Activated CD8-positive, alpha-beta T cell treated with anti-CD3 and anti-CD28 coated beads for 36 hours (primary cell): ENCODE results near the gene PROSER3. TPM values are rescaled to one million over a fixed set of nuclear protein-coding genes. Genes with fewer than 3 reads are reported as not detected.

ENCODE experiments used
- ATAC-seq: fragments of 200-7000 bp; cut with Tn5 transposase; one replicate; pipeline ENCODE4 v1.10.0; 2021; ENCODE audit warnings: mild to moderate bottlenecking, moderate library complexity
- CTCF ChIA-PET: fragments of 350-600 bp; sonication (Branson Sonifier 250); formaldehyde crosslinking; loops from one replicate; lab custom pipeline; 2021; ENCODE audit warnings: antibody characterized with exemption; lab: Charles Lee
- POLR2A ChIA-PET: fragments of 350-600 bp; sonication (Branson Sonifier 250); formaldehyde crosslinking; loops from one replicate; lab custom pipeline; 2021; ENCODE audit warnings: antibody characterized with exemption; lab: Charles Lee
- DNase-seq: peaks from one replicate; pipeline ENCODE4 v3.0.0-alpha.2; 2020
- H3K27ac Mint-ChIP-seq: one replicate; pipeline ENCODE4 v1.8.0; 2021; ENCODE audit warnings: mild to moderate bottlenecking, mixed read lengths
- H3K27me3 Mint-ChIP-seq: one replicate; pipeline ENCODE4 v1.8.0; 2021; ENCODE audit warnings: mixed read lengths
- H3K36me3 Mint-ChIP-seq: one replicate; pipeline ENCODE4 v1.8.0; 2021; ENCODE audit warnings: low read depth, mixed read lengths
- H3K4me1 Mint-ChIP-seq: one replicate; pipeline ENCODE4 v1.8.0; 2021; ENCODE audit warnings: low read depth, mixed read lengths
- H3K4me3 Mint-ChIP-seq: one replicate; pipeline ENCODE4 v1.8.0; 2021; ENCODE audit warnings: mild to moderate bottlenecking, moderate library complexity, mixed read lengths
- H3K9me3 Mint-ChIP-seq: one replicate; pipeline ENCODE4 v1.8.0; 2021; ENCODE audit warnings: mixed read lengths
- intact Hi-C: fragments of 100-400 bp; cut with micrococcal nuclease; formaldehyde crosslinking; loops from one replicate; pipeline ENCODE4 v1.10.0; 2022
- total RNA-seq, 2 experiments: library from RNA; stranded (reverse); gene quantifications; one replicate each; pipeline ENCODE4 v1.2.3, GENCODE V29; 2021
- TF ChIP-seq, protein P1 (sequence below): fragments of 200-600 bp; IDR thresholded peaks from one replicate; pipeline ENCODE4 v1.8.0; 2022; ENCODE audit warnings: antibody characterized with exemption, mild to moderate bottlenecking

The PROSER3 gene
- total RNA-seq, 2 experiments from 2014 or later: 40.7 to 41.1 TPM

GRCh38 chr19:35746531-35746930 is 11.4 kb upstream of the PROSER3 start:
- DNase-seq (no peak), ATAC-seq (no peak)
- Mint-ChIP-seq H3K36me3 (peaks cover 30% of the 10 kb centered on the region), H3K27me3 (no peaks in the 10 kb centered on the region), H3K4me1 (peaks cover 43% of the 10 kb centered on the region), H3K4me3 (peak overlapping the region; percentile 87), H3K27ac (peak overlapping the region; percentile 97), H3K9me3 (no peaks in the 10 kb centered on the region)
- TF ChIP-seq, protein P1, sequence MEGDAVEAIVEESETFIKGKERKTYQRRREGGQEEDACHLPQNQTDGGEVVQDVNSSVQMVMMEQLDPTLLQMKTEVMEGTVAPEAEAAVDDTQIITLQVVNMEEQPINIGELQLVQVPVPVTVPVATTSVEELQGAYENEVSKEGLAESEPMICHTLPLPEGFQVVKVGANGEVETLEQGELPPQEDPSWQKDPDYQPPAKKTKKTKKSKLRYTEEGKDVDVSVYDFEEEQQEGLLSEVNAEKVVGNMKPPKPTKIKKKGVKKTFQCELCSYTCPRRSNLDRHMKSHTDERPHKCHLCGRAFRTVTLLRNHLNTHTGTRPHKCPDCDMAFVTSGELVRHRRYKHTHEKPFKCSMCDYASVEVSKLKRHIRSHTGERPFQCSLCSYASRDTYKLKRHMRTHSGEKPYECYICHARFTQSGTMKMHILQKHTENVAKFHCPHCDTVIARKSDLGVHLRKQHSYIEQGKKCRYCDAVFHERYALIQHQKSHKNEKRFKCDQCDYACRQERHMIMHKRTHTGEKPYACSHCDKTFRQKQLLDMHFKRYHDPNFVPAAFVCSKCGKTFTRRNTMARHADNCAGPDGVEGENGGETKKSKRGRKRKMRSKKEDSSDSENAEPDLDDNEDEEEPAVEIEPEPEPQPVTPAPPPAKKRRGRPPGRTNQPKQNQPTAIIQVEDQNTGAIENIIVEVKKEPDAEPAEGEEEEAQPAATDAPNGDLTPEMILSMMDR: no peak
- POLR2A ChIA-PET: interaction anchor here (1.6 to 7.5 kb wide), 3 partner anchors 10 to 33 kb away, joined by 5 to 99 read pairs (median 19); partner anchors contain the start of gene HSPB6
- intact Hi-C loops: loop anchor here (5.0 kb wide), 1 partner anchor 34 kb away; no protein-coding TSS in a partner anchor
- CTCF ChIA-PET: interaction anchor here (1.4 to 2.6 kb wide), 2 partner anchors 52 to 73 kb away, joined by 3 to 10 read pairs; no protein-coding TSS in a partner anchor

- DNase-seq (peak; percentile 100), ATAC-seq (peak; percentile 81)
- Mint-ChIP-seq H3K27ac (peak within 1 kb of the TSS; percentile 96), H3K27me3 (no peaks in the 10 kb centered on the region), H3K36me3 (peaks cover 16% of the 10 kb centered on the region), H3K4me1 (peaks cover 36% of the 10 kb centered on the region), H3K9me3 (no peaks in the 10 kb centered on the region), H3K4me3 (peak within 1 kb of the TSS; percentile 99)
- TF ChIP-seq, protein P1: no peak
- CTCF ChIA-PET: interaction anchor here (0.9 to 2.0 kb wide), 7 partner anchors 9 to 137 kb away, joined by 3 to 10 read pairs (median 4); partner anchors contain the start of gene HSPB6
- POLR2A ChIA-PET: interaction anchor here (0.8 to 7.5 kb wide), 8 partner anchors 8 to 108 kb away, joined by 3 to 99 read pairs (median 4); partner anchors contain the start of genes HSPB6 and KMT2B
- intact Hi-C loops: loop anchor here (5.0 kb wide), 1 partner anchor 36 kb away; no protein-coding TSS in a partner anchor
Observed at GRCh38 chr19:35748106-35749020, 9.6 kb upstream of the PROSER3 start, which contains the start of gene LIN37. Gene LIN37, plus strand, starts transcription at chr19:35748576. Its CDS starts 149 bp downstream, at chr19:35748725.

GRCh38 chr19:35750167-35750566 is 7.8 kb upstream of the PROSER3 start:
- ChIA-PET CTCF (interaction anchor here (1.1 kb wide), 1 partner anchor 10 kb away, joined by 3 read pairs; no protein-coding TSS in a partner anchor), POLR2A (interaction anchor here (0.6 to 1.6 kb wide), 3 partner anchors 9 to 37 kb away, joined by 3 to 4 read pairs (median 3); no protein-coding TSS in a partner anchor)
- Mint-ChIP-seq H3K27me3 (peaks cover 1% of the 10 kb centered on the region), H3K27ac (peak overlapping the region; percentile 42), H3K4me1 (peaks cover 31% of the 10 kb centered on the region), H3K36me3 (peaks cover 13% of the 10 kb centered on the region), H3K4me3 (peak overlapping the region; percentile 27), H3K9me3 (no peaks in the 10 kb centered on the region)
- ATAC-seq: no peak
- intact Hi-C loops: no loop called here
- TF ChIP-seq, protein P1: no peak
- DNase-seq: no peak

DNA sequence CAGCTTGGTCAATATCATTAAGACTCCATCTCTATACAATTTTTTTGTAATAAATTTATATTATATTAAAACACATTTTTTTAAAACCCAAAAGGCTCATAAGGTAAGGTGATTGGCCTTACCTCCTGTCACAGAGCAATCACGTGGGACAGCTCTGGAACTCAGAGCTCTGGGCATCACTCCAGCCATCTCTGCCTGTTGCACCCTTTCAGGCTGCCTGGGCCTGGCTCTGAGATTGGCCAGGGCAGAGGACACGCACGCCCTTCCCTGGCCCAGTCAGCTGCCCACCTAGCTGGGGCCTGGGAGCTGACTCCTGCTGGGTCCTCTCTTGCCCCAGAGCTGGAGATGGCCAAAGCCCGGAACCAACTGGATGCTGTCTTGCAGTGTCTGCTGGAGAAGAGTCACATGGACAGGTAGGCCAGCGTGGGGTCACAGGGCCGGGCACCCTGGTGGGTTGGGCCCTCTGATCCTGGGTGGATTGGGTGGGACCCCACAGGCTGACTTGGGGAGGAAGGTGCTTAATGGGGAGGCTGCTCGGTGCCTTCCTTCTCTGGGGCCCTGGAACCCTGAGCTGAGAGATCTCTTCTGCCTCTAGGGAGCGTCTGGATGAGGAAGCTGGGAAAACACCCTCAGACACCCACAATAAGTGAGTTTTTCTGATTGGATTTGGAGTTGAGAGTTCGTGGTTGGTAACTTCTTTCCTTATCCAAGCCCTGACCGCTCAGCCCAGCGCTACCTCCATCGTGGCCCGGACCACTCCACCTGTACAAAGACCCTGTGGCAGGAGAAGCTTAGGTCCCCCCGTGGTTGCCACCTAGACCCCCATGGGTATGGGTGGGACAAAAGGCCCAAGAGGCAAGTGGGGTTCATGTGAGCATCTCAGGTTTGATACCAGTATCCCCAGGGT is 5.9 kb upstream of the PROSER3 start:
- CTCF ChIA-PET: interaction anchor here (0.6 to 1.2 kb wide), 3 partner anchors 39 to 203 kb away, joined by 3 to 6 read pairs (median 3); no protein-coding TSS in a partner anchor
- peaks cover 20% of the 10 kb centered on the region for H3K36me3 Mint-ChIP-seq
- TF ChIP-seq, protein P1: no peak
- peaks cover 30% of the 10 kb centered on the region for H3K4me1 Mint-ChIP-seq
- no peak for DNase-seq
- no peak overlapping the region for H3K4me3 Mint-ChIP-seq
- H3K27me3 Mint-ChIP-seq: peaks cover 7% of the 10 kb centered on the region
- POLR2A ChIA-PET: interaction anchor here (0.8 to 2.3 kb wide), 5 partner anchors 9 to 37 kb away, joined by 3 to 9 read pairs (median 4); partner anchors contain the start of genes IGFLR1 and KMT2B
- intact Hi-C loops: no loop called here
- no peak overlapping the region for H3K27ac Mint-ChIP-seq
- H3K9me3 Mint-ChIP-seq: no peaks in the 10 kb centered on the region
- no peak for ATAC-seq
